Islet precursor cell (in vitro differentiated cells): ENCODE data around the gene ETS1.

ENCODE experiments used
- DNase-seq: peaks from one replicate; pipeline ENCODE4 v3.0.0-alpha.2; 2018

Gene ETS1

DNA sequence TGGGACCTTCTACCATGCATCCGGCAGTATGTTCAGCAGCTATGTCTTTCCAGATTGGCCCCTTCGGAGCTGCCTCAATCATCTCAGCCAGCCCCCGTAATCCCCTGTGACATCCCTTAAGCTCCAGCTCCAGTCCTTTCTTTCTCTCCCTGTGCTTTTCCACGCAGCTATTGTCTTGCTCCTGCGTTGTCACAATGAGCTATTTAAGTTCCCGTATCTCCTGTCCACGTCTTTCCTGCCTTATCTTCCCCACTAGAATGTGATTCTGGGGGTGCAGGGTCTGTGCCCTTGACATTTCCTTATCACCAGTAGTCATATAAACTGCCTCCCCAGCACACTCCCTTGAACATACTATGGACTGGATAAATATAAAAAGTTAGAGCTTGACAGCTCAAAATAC, 5.1 kb upstream of the ETS1 start:
- DNase-seq: no peak

DNA sequence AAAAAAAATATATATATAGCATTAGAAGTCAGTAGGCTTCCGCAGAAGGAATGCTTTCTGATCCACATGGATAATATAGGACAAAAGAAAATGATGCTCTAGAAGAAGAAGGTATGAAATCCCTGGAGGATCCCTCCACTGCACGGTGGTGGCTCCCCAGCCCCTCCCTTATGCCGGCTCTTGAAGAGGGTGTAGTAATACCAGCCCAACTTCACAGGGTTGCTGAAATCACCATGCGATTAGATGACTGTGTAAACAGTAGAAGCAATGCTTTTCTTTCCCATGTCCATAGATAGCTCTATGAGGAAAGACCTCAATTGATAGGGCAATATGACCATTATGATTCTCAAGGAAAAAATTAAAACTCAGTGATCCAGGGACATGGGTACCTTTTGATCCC, 3.2 kb upstream of the ETS1 start:
- no peak for DNase-seq

GRCh38 chr11:128589998-128590397, 2.6 kb upstream of the ETS1 start:
- DNase-seq: no peak

DNA sequence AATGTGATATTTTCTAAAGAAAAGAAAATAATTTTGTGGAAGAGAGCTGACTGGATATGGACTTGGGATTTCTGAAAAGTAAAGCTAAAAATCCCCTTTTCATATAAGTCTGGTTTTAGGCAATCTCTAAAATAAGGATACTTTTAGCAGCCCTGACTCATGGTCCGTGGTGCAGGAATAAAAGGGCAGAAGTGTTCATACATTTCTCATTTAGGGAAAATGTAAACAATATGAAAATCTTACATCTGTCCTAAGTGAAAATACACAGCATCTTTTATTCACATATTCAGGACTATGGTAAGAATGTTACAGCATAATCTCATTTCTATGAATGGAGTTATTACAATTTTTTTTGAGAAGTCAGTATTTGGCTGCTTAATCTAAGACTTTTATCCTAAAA, 735 bp upstream of the ETS1 start:
- DNase-seq: no peak

GRCh38 chr11:128586689-128587088, 669 bp downstream of the ETS1 start:
- no peak for DNase-seq

DNA sequence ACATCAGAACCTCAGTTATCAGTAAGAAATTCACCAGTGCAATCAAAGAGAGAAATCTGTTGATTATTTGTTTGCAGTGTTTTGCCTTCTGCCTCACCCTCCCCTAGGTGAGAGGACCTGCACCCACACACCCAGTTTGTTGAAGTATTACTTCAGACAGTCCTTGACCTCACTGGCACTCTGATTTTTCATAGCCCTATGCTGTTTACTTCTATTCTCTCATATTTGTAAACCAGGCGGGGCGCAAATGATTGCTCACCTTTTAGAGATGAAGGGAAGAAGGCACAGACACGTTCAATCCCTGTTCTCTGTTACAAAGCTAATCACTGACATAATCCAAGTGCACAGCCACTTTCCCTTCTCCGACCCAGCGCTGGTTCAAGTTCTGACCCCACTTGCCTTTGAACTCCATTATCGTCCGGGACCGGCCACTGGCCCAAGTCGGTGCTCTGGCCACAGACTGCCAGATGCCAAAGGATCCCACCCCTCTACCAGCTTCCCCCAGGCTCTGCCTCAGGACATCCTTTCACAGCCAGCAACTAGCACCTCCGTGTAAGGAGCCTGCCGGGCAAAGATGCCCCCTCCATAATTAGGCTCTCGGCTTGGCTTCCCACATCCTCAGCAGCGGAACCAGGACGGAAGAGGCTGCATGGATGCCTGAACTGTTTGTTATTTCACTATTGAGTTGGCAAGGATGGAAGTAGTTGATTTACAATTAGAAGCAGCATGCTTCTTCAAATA, 1.7 kb downstream of the ETS1 start:
- peak; percentile 69 for DNase-seq

DNA sequence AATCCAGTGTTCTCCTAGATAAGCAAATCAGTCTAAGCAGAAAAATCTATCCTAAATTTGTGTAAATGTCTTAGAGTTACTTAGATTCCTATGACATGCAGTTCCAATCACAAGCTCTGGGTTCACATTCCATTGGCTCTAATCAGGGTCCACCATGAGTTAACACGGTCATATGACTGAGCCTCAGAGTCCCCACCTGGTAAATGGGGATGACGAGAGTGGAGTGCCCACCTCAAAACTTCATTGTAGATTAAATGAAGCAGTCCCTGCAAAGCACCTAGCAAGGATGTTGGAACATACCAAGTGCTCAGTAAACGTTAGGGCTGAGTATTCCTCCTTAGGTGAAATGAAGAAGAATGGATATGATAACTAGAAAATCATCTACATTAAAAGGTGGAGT, 3.1 kb downstream of the ETS1 start:
- DNase-seq: no peak

GRCh38 chr11:128582496-128583366, 4.6 kb downstream of the ETS1 start:
- peak; percentile 96 for DNase-seq

DNA sequence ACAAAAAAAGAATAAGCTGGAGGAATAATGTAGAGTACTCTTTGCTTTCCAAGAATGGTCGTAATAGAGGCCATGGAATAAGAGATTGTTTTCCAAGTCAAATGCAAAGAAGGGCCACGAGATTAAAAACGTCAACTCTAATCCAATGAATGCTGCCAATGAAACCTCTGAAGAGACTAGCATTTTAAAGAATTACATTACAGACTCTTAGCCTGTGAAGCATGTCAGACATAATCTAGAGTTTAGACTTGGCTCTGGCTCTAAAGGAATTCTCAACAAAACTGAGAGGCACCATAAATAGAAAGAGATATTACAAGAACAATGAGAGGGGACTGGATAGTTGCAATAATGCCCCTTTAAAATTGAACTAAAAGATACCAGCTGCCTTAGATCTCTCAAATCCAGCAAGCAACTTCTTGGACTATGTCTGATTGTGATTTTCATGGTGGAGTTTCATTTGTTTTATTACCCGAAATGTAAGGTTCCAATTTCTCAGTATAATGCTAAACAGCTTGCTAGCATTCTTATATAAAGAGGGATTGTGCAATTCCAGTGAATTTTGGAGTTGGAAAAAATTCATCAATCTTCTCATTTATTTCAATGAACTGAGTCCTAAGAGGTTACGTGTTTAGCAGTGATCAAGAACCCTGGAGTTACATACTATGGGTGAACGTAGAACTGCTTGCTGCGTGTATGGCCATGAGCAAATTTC, 5.6 kb downstream of the ETS1 start:
- DNase-seq: no peak

GRCh38 chr11:128580612-128581011, 6.7 kb downstream of the ETS1 start:
- DNase-seq: no peak

GRCh38 chr11:128579798-128580504, 7.4 kb downstream of the ETS1 start:
- no peak for DNase-seq

DNA sequence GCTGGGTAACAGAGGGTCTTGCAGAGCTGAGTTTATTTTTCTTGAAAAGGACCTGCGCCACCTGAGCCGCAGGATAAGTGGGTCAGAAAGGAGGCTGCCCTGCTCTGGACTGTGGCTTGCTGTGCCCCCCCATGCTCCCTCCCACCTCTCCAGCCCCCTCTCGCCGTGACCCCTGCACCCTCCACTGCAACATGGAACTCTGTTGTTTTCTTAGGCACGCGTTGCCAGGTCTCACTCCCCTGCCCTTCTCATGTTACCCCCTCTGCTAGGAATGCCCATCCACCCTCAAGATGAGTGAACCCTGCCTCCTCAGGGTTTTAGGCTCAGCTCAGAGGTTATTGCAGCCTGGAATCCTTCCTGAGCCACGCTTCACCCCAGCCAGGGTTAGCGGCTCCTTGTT, 10.8 kb downstream of the ETS1 start:
- DNase-seq: no peak

DNA sequence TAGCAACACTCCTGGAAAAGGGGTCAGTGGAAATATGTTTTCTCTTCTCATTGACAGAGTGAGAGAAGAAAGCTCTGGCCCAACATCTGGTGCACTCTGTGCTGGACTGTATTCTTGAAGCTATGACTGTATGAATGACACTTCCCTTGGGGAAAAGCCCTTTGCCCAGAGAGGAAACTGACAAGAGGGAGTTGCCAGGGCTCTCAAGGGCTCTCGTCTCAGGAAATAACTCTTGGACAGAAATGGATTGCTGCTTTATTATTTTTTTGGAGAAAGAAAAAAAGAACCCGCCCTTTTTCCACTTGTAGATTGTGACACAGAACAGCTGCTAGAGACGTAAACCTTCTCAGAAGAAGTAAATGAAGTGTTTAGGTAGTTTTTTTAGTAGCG, 11.4 kb downstream of the ETS1 start:
- no peak for DNase-seq

GRCh38 chr11:128575174-128575960, 12.0 kb downstream of the ETS1 start:
- no peak for DNase-seq

GRCh38 chr11:128574576-128575011, 12.8 kb downstream of the ETS1 start:
- DNase-seq: no peak

DNA sequence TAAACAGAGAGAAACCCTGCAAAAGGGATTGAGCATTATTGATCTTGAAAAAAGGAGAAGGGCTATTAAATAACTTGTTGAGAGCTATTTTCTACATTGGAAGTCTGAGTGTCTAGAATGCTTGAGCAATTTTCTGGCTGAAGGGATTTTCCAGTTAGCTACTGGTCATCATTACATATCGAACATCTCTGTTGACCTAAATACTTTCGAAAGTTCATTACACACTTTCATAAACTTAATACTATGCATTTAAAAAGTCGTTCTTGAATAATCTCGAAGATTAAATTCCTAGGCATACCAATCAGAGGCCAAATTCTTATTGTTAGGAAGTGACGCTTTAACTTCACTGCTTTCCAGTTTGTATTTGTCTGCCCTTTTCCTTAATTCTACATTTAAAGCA, 13.7 kb downstream of the ETS1 start:
- DNase-seq: no peak

DNA sequence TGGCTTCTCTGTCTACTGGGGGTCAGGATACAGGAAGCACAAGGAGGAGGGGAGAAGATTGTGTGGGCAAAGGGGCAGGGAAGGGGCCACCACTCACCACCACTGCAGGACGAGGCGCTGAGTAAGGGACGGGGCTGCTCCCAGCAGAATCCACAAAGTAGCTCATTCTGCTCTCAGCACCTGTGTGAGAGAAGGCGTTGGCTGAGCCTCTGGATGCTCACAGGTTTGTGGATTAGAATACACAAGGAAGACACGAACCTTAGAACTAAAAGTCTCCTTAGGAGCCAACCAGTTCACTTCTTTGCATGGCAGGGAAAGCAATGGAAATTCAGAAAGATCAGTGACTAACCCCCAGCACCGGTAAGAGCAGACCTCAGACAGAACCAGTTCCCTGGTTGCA, 14.4 kb downstream of the ETS1 start:
- DNase-seq: no peak

DNA sequence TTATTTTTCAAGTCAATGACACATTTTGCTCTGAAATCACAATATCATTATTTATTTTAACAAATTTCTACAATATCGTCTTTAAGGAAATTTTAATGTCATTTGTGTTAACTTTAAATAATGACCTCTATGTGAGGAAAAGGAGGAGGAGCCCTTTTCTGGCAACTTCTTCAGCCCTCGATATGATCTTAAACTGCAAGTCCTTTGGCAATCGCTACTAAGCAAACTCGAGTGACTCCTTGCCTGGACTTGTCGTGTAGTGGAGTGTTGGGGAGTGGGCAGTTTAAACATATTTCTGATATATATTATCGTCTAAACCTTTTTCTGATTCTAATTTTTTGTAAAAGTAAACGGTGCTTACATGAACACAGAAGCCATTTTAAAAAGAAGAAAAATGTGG, 16.7 kb downstream of the ETS1 start:
- DNase-seq: no peak

GRCh38 chr11:128569291-128569690, 18.1 kb downstream of the ETS1 start:
- no peak for DNase-seq

GRCh38 chr11:128568166-128568778, 19.1 kb downstream of the ETS1 start:
- peak; percentile 77 for DNase-seq

DNA sequence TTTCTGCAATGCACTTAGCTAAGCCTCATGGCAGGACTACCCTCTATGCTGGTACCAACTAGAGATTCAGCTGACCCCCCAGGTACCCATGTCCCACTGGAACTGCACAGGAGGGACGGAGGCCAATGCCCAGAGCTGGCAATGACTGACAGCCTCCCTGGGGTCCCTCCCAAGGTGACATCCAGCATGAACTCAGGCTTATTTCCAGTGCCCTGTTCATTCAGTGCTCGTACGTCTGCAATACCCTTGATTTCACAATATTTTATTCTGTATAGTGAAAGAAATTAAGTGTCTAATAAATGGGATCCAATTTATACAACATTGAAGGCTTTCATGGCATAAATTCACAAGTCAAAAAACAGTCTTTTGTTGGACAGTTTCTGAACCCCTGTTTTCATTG, 20.2 kb downstream of the ETS1 start:
- DNase-seq: no peak

GRCh38 chr11:128565881-128566280, 21.5 kb downstream of the ETS1 start:
- DNase-seq: peak; percentile 68
